ENCODE results near the gene ARAP3.
"Not testable (repeated sequence)": the region's sequence is repeated elsewhere in the genome, so short reads cannot be mapped to it uniquely, and the experiment has no call there.

ARAP3 gene

DNA sequence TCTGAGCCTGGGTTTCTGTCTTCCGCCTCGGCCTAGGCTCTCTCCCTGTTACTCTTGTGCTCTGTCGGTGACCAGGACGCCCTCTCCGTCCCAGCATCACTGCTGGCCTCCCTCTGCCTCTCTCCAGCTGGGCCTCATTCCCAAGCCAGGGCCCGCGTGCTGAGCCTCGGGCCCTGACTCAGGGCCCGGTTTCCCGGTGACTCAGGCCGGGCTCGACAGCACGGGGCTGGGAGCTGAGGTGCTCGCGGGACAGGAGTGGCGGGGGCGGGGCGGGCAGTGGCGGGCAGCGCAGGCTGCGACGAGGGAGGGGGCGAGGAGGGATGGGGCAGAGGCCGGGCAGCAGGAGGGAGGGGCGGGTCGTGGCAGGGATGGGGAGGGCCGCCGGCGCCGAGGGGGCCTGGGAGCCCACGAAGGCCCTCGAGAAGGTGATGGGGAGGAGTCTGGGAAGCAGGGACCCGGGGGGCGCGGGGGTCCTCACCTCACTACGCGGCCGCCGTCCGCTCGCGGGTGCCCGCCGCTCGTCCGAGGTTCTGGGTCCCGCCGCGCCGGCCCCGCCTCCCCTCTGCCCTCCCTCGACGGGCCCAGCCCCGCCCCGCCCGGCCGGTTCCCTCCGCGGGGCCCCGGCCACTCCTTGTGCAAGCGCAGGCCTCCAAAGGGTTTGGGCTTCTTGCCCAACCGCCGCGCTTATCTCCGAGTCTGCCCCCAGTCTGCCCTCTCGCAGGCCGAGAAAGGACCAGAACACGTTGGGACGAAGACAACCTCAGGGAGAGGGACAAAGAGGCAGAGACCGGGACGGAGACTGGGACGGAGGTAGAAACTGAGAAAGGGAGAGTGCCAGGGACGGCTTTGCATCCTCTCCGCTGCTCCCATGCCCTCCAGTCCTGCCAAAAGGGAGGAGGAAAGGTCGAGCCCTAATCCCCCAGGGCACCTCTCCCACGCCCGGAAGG, at the start of gene ARAP3:
ARAP3 (minus strand) TSS at position 536 of the 947 bp plus-strand sequence. CDS start 1,744 bp downstream, outside the sequence.
- DNase-seq = no peak

- no peak for DNase-seq
Observed at GRCh38 chr5:141729387-141730006, 47.5 kb upstream of the ARAP3 start.

DNA sequence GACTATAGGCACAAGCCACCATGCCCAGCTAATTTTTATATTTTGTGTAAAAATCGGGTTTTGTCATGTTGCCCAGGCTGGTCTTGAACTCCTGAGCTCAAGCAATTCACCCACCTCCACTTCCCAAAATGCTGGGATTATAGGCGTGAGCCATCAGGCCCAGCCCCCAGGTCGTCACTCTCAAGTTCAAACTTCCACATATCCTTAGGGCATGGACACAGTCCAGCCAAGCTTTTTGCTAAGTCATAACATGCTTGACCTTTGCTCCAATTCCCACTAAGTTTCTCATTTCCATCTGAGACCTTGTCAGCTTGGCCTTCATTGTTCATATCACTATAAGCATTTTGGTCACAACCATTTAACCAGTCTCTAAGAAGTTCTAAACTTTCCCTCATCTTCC, 43.9 kb upstream of the ARAP3 start:
- DNase-seq = no peak

GRCh38 chr5:141725174-141725573, 43.1 kb upstream of the ARAP3 start:
- not testable (repeated sequence) for DNase-seq

DNA sequence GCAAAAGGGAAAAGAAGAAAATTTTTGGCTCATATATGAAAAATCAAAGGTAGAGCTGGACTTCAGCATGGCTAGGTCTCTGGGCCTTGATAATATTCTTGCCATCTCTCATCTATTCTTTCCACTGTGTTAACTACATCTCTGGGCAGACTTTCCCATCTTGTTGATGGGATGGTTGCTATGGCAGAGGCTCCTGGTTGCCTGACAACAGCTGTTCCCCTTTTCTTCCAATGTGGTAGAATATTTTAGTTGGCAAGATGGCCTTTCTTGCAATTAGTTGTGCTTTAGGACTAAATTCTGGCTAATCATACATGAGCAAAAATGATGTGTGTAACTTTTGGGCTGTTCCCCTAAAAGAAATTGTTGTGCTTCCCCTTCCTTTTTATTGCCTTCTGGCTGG, 40.2 kb upstream of the ARAP3 start:
- DNase-seq = no peak

- peak; percentile 1 for DNase-seq
Observed at GRCh38 chr5:141717043-141717442, 35.0 kb upstream of the ARAP3 start.

- DNase-seq = no peak
Observed at GRCh38 chr5:141716468-141716867, 34.4 kb upstream of the ARAP3 start.

DNA sequence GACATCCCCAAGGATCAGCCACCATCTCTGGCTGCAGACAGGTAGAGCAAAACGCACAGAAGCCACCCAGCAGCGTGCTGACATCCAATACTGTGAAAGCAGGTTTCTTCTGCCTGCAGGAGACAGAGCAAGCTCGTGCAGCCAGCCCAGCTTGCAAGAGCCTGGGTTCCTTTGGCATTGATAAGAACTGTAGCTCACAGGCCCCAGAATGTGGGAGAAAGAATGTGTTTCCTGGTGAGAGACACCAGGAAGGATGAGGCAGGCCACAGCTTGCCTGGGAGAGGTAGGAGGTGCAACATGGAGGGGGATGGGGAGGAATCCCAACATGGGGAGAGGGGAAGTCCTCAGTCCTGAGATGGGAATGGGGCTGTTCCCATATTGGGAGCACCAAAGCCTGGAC, 34.0 kb upstream of the ARAP3 start:
- DNase-seq = no peak

DNA sequence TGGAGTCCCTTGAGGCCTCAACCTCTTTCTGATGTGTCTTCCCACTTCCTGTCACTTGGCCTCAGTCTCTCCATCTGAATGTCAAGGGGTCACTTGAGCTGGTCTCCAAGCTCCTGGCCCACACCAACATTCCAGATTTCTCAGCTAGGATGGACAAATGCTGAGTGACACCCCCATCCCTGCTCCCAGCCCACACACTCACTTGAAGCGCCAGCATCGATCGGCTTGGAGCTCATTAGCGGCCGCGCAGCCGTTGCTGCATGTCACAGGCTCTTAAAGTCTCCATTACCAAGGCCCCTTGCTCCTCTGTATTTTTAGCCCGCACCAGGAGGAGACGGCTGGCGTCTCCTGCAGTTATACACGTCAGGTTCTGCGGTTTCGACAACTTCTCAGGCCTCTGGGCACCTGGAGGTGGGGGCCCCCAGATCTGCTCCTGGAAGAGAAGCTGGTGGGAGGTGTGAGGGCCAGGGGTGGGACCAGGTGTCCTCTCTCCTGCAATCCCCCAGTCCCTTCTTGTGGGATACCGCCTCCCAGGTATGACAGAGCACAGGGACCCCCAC, 33.4 kb upstream of the ARAP3 start:
- no peak for DNase-seq

- no peak for DNase-seq
Observed at GRCh38 chr5:141714542-141715310, 32.7 kb upstream of the ARAP3 start.

GRCh38 chr5:141713616-141714309, 31.7 kb upstream of the ARAP3 start:
- DNase-seq = no peak

DNA sequence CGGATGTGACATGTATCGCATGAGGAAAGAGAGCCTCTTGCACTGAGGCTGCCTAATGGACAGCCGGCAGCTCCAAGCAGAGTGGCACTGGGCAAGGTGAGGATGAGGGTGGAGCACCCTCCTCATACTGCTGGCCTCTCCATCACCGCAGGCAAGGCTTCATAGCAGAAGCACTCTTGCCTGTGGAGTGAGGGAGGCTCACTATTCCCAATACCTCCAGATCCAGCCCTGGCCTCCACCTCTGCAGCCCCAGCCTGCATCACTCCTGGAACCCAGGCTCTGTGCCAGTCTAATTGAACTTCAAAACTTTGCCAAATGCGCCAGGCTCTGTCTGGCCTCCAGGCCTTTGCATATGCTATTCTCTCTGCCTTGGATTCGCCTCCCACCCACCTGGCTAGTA, 29.7 kb upstream of the ARAP3 start:
- no peak for DNase-seq

DNA sequence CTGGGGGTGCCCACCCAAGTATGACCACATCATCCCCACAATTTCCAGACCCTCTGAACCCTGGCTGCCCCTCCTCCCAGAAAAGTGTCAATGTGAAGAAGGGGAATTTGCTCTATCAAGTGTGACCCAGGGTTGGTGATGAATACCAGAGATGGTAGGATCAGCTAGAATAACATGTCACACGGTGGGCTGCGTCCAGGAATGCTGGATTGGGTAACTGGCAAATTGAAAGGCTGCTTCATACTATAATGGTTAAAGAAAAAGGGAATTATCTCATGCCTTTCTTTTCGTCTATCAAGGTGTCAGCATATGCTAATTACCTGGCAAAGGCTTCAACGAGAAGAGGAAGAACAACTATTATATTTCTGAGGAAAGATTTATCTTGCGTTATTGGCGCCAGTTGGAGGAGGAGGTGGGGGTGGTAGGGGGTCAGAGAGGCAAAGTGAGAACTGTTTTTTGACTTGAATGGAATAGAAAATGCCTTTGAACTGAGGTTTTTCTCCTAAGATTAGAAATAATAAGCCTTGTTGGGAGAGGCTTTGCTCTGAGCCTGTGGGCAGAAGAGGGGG, 27.8 kb upstream of the ARAP3 start:
- DNase-seq = no peak

DNA sequence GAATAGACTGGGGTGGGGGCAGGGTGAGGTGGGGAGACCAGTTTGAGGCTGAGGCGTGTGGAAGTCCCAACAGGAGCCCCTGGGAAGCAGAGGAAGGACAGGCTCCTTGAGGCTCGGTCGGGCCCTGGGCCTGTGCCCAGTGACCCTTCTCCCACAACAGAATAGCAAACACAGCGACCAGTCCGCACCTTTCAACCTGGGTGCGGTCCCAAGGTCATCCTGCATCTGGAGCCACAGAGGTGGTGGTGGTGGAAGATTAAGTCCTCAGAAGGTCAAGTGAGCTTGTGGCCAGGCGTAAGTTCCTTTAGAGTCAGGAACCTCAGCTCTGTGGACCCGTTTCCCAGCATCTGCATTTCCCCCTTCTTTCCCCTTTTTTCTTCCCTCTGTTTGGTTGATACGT, 26.0 kb upstream of the ARAP3 start:
- no peak for DNase-seq

DNA sequence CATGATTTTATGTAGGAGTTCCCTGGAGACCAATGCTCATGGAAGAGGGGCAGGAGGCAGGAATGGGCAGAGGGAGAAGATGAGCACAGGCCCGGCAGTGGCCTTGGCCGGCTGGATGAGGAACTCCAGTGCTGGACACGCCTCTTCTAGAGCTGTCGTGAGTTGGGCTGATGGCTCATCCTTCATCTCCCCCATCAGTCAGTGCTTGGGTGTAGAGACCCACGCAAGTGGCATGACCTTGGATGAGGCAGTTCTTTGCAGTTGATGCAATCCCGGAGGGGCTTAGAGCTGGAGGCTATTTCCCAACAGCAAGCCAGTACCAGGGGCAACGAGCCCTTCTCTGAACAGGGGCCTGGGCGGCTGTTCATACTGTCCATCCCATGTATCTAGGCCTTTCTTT, 25.5 kb upstream of the ARAP3 start:
- DNase-seq = no peak

DNA sequence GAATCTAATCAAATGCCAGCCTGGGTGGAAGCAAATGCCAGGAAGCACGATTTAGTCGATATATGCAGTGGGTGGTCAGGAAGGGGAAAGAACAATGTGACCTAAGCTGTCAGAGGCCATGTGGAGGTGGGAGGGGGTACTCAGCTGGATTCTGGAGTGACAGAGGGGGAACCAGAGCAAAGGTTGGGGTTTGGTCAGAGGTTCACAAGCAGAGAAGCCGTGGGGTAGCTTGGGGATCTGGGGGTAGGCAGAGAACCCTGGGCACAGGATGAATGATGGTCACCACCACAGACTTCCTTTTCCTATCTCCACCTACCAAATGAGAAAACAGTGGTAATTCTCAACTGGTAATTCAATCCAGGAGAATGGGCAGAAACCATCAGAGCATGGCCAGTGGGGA, 24.1 kb upstream of the ARAP3 start:
- DNase-seq = no peak

- DNase-seq = no peak
Observed at GRCh38 chr5:141705469-141705868, 23.4 kb upstream of the ARAP3 start.

- DNase-seq = no peak
Observed at GRCh38 chr5:141704782-141705297, 22.8 kb upstream of the ARAP3 start.

DNA sequence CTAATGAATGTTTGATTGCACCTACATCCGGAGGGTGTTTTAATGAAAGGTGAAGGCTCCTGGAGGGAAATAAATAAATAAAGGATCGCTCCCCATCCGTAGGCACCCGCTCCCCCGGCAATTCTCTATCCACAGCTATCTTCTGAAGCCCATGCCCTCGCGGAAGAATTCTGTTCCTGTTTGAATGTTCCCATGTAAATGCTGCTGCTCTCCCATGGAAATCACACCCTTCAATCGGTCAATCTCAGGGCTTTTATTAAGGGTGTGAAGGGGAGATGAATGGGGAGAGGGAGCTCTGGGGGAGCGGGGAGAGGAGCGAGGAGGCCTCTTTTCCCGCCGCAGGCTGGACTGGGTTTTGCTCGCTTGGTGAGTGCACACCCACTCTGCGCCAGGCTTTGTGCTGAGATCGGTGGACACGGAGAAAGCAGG, 21.1 kb upstream of the ARAP3 start:
- DNase-seq = no peak

DNA sequence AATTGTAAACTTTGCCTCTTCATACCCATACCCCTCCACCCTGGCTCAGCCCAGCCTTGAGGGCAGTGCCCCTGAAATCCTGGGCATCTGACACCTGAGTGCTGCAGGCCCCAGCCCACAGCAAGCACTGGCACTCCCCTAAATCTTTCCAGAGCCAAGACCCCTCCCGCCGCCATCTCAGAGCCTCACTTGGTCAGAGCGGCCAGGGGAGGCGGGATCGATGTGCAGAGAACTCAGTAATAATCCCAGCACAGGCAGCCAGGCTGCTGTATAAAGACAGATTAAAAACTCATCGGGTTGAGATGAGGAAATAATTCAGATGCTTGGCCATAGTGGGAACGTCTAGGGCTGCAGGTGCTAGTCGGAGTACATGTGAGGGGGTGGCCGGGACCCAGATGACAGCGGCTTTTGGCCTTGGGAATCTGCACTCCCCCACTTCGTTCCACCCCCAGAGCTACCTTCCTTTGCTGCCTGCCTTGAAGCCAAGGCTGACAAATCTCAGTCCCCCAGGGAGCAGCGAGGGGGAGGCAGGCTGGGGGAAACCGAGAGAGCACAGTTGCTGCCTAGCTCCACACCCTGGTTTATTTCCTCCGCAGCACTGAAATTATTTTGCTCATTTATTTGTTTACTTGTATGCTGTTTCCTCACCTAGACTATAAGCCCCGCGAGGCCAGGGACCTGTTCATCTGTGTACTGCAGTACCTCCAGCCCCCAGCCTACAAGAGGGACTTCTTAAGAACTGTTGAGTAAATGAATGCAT, 19.5 kb upstream of the ARAP3 start:
- DNase-seq = no peak

DNA sequence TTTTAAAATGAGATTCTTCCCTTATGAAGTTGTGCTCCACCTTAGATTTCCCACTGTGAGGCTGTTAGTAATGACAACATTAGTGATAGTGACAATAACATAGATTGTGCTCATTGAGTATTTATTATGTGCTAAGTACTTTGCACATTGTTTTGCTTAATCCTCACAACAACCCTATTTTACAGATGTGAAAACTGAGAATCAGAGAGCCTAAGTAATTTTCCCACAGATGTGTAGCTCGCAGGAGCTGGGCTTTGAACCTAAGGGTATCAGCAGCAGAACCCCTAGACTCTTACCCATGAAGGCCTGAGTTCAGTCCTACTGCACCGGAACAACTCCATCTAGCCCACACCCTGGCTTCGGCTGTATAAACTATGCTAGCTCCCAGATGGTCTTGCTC, 15.6 kb upstream of the ARAP3 start:
- DNase-seq = no peak

Data from KG1 (cell line).